ENCODE measurements around the gene PPIG.
"Not testable (repeated sequence)": the region's sequence is repeated elsewhere in the genome, so short reads cannot be mapped to it uniquely, and the experiment has no call there.

The PPIG gene

GRCh38 chr2:169664978-169665930 is 81.1 kb downstream of the PPIG start:
- DNase-seq, result no peak

- no peak for DNase-seq
Measured at GRCh38 chr2:169667583-169667982, 83.4 kb downstream of the PPIG start.

DNA sequence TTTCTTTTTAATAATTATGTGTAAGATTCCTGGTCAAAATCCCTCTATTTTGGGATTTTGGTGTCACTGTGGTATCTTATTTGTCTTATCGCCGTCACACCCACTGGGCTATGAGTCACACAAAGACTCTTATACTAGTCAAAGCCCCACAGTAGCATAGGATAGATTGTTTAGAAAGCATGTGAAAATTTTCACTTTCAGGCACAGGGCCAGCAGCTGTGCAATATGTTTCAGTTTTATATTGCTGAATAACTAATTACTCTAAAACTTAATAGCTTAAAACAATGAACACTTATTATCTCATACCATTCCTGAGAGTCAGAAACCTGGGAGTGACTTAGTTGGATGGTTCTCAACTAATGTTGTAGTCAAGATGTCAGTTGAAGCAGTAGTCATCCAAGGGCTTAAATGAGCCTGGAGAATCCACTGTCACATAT is 86.1 kb downstream of the PPIG start:
- no peak for DNase-seq

DNA sequence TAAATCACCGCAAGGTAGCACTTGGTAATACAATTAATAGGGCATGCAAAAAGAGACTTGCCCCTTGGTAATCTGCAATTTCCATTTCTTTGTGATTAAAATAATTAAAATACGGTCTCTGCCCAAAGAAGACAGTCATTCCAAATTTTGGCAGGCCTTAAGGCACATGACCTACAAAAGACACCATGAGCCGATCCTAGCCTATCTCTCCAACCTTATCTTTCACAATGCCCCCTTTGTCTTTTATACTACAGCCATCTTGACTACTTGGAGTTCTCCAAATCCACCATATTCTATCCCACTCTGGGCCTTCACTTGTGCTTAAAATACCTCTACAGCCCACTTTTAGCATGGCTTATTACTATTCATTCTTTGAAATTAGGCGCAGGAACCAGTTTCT is 86.8 kb downstream of the PPIG start:
- no peak for DNase-seq

DNA sequence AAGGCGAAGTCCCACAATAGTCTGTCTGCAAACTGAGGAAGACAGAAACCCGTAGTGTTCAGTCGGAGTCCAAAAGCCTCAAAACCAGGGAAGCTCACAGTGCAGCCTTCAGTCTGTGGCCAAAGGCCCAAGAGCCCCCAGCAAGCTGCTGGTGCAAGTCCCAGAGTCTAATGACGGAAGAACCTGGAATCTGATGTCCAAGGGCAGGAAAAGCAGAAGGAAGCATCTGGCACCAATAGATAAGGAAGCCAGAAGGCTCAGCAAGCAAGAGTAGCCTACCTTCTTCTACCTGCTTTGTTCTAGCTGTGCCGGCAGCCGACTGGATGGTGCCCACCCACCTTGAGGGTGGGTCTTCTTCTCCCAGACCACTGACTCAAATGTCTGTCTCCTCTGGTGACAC is 88.3 kb downstream of the PPIG start:
- no peak for DNase-seq

- no peak for DNase-seq
Measured at GRCh38 chr2:169673106-169673505, 89.0 kb downstream of the PPIG start.

- DNase-seq, result no peak
Measured at GRCh38 chr2:169673921-169674320, 89.8 kb downstream of the PPIG start.

- no peak for DNase-seq
Measured at GRCh38 chr2:169676357-169676756, 92.2 kb downstream of the PPIG start.

DNA sequence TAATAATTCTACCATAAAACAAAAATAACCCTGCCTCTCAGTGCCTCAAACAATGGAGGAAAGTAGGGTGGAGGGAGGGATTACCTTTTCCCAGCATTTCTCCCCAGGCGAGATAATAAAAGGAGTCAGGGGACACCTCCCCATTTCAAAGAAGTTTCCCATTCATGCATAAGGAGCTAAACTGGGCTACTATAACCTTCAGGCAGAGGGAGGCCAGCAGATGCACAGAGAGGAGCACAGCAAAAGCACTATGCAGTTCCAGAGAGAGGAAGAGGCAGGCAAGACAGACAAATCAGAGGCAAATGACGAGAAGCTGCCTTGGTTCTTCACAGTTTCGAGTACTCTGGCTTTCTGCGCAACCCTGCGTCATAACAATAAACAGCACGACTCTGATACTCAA is 92.7 kb downstream of the PPIG start:
- DNase-seq, result no peak

- no peak for DNase-seq
Measured at GRCh38 chr2:169683054-169683424, 98.9 kb downstream of the PPIG start.

GRCh38 chr2:169683425-169684134 is 99.4 kb downstream of the PPIG start:
- DNase-seq, result no peak

DNA sequence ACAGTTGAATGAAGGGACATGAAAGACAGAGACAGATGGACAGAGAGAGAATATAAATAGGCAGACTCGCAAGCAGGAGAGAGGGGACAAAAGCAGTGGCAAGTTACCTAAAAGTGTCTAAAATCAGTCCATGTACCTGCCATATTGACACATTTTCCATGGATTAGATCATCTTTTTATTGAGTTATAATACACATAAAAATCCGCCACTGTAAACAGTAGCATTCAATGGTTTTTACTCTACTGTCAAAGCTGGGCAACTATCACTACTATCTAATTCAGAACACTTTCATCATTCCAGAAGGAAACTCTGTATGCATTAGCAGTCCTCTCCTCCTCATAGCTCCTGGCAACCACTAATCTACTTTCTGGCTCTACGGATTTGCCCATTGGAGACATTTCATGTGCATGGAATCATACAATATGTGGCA is 100.0 kb downstream of the PPIG start:
- DNase-seq, result no peak

DNA sequence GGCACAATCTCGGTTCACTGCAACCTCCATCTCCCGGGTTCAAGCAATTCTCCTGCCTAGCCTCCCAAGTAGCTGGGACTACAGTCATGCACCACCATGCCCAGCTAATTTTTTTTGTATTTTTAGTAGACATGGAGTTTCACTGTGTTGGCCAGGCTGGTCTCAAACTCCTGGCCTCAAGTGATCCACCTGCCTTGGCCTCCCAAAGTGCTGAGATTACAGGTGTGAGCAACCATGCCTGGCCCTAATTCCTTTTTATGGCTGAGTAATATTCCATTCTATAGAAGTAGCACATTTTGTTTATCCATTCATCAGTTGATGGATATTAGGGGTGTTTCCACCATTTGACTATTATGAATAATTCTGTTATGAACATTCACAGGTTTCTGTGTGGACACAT is 100.6 kb downstream of the PPIG start:
- DNase-seq, result not testable (repeated sequence)

- DNase-seq, result not testable (repeated sequence)
Measured at GRCh38 chr2:169686825-169687224, 102.7 kb downstream of the PPIG start.

- DNase-seq, result not testable (repeated sequence)
Measured at GRCh38 chr2:169687943-169688342, 103.8 kb downstream of the PPIG start.

DNA sequence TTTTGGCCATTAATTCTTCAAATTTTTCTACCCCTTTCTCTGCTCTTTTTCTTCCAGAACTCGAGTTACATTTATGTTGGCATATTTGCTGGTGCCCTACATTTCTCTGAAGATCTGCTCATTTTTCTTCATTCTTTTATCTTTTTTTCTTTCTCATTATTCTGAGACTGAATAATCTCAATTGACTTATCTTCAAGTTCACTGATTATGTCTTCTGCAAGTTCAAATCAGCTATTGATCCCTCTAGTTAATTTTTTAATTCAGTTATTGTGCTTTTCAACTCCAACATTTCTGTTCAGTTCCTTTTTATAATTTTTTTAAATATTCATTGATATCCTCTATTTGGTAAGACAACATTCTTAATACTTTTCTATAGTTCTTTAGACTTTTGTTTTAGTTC is 106.8 kb downstream of the PPIG start:
- DNase-seq, result no peak

All from cortex of kidney (tissue), 1 donor.